Camera-type eye (tissue), 1 donor: ENCODE measurements around the gene ACVR2A. TPM values are rescaled to one million over a fixed set of nuclear protein-coding genes. Genes with fewer than 3 reads are reported as not detected.

ENCODE experiments used
- total RNA-seq: library from RNA; depleted of rRNA; stranded (reverse); fragments of >200 nt; gene quantifications from one replicate; pipeline ENCODE4 v1.2.3, GENCODE V29; 2014

Gene ACVR2A
- total RNA-seq, result 86.8 TPM

GRCh38 chr2:147844697-147845410 is at the start of gene ACVR2A:
Gene ACVR2A, plus strand, starts transcription at chr2:147845029. Its CDS starts 124 bp downstream, at chr2:147845153.

Other genes with a start within 250 kb of the ACVR2A start
- 211 TPM for gene ORC4, start 175.7 kb downstream of the ACVR2A start, total RNA-seq
- gene MBD5, start 176.1 kb downstream of the ACVR2A start, total RNA-seq, result 169 TPM